ENCODE measurements around the gene FAM8A1. TPM values are rescaled to one million over a fixed set of nuclear protein-coding genes. Genes with fewer than 3 reads are reported as not detected.

Gene FAM8A1
- total RNA-seq, 4 donors from 2014 or later, result 28.1 to 41.4 (median 37.5) TPM

- no peak for TF ChIP-seq CTCF (IDR thresholded peaks at IDR 0.05; ENCODE audit: low read depth)
Measured at GRCh38 chr6:17589406-17590096, 10.6 kb upstream of the FAM8A1 start.

GRCh38 chr6:17591287-17591686 lies 8.8 kb upstream of the FAM8A1 start:
- TF ChIP-seq CTCF (IDR thresholded peaks at IDR 0.05; ENCODE audit: low read depth), result no peak

- no peak for TF ChIP-seq CTCF (IDR thresholded peaks at IDR 0.05; ENCODE audit: low read depth)
Measured at GRCh38 chr6:17593246-17593645, 6.9 kb upstream of the FAM8A1 start.

GRCh38 chr6:17596085-17596484 lies 4.0 kb upstream of the FAM8A1 start:
- no peak for TF ChIP-seq CTCF (IDR thresholded peaks at IDR 0.05; ENCODE audit: low read depth)

GRCh38 chr6:17600527-17601385 lies 654 bp downstream of the FAM8A1 start:
- TF ChIP-seq CTCF (IDR thresholded peaks at IDR 0.05; ENCODE audit: low read depth), result no peak

- TF ChIP-seq CTCF (IDR thresholded peaks at IDR 0.05; ENCODE audit: low read depth), result no peak
Measured at GRCh38 chr6:17601386-17601703, 1.2 kb downstream of the FAM8A1 start.

- TF ChIP-seq CTCF (IDR thresholded peaks at IDR 0.05; ENCODE audit: low read depth), result no peak
Measured at GRCh38 chr6:17602888-17603287, 2.8 kb downstream of the FAM8A1 start.
